ENCODE results near the gene ATP5F1E.

The ATP5F1E gene

GRCh38 chr20:58995461-58996225, 36.5 kb downstream of the ATP5F1E start:
- TF ChIP-seq CTCF (IDR thresholded peaks at IDR 0.05; ENCODE audit: low read depth, low read length, missing control alignments) = no peak
- H3K4me3 ChIP-seq (ENCODE audit: low read depth, low read length) = no peak overlapping the region
- no peak for DNase-seq (ENCODE audit: low read depth)

- no peak overlapping the region for H3K4me3 ChIP-seq (ENCODE audit: low read depth, low read length)
- DNase-seq (ENCODE audit: low read depth) = no peak
- no peak for TF ChIP-seq CTCF (IDR thresholded peaks at IDR 0.05; ENCODE audit: low read depth, low read length, missing control alignments)
Measured at GRCh38 chr20:58994390-58995159, 37.6 kb downstream of the ATP5F1E start.

GRCh38 chr20:58993332-58994248, 38.5 kb downstream of the ATP5F1E start:
- H3K4me3 ChIP-seq (ENCODE audit: low read depth, low read length) = no peak overlapping the region
- no peak for DNase-seq (ENCODE audit: low read depth)
- TF ChIP-seq CTCF (IDR thresholded peaks at IDR 0.05; ENCODE audit: low read depth, low read length, missing control alignments) = no peak

GRCh38 chr20:58992911-58993310, 39.2 kb downstream of the ATP5F1E start:
- no peak for TF ChIP-seq CTCF (IDR thresholded peaks at IDR 0.05; ENCODE audit: low read depth, low read length, missing control alignments)
- H3K4me3 ChIP-seq (ENCODE audit: low read depth, low read length) = no peak overlapping the region
- DNase-seq (ENCODE audit: low read depth) = no peak

- no peak overlapping the region for H3K4me3 ChIP-seq (ENCODE audit: low read depth, low read length)
- no peak for DNase-seq (ENCODE audit: low read depth)
- no peak for TF ChIP-seq CTCF (IDR thresholded peaks at IDR 0.05; ENCODE audit: low read depth, low read length, missing control alignments)
Measured at GRCh38 chr20:58991715-58992114, 40.4 kb downstream of the ATP5F1E start.

GRCh38 chr20:58990651-58991445, 41.3 kb downstream of the ATP5F1E start:
- no peak for TF ChIP-seq CTCF (IDR thresholded peaks at IDR 0.05; ENCODE audit: low read depth, low read length, missing control alignments)
- no peak overlapping the region for H3K4me3 ChIP-seq (ENCODE audit: low read depth, low read length)
- no peak for DNase-seq (ENCODE audit: low read depth)

Data from GM12864 (cell line).